ENCODE measurements around the gene CLASP2.

- TF ChIP-seq, protein P1, sequence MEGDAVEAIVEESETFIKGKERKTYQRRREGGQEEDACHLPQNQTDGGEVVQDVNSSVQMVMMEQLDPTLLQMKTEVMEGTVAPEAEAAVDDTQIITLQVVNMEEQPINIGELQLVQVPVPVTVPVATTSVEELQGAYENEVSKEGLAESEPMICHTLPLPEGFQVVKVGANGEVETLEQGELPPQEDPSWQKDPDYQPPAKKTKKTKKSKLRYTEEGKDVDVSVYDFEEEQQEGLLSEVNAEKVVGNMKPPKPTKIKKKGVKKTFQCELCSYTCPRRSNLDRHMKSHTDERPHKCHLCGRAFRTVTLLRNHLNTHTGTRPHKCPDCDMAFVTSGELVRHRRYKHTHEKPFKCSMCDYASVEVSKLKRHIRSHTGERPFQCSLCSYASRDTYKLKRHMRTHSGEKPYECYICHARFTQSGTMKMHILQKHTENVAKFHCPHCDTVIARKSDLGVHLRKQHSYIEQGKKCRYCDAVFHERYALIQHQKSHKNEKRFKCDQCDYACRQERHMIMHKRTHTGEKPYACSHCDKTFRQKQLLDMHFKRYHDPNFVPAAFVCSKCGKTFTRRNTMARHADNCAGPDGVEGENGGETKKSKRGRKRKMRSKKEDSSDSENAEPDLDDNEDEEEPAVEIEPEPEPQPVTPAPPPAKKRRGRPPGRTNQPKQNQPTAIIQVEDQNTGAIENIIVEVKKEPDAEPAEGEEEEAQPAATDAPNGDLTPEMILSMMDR (conservative IDR thresholded peaks at IDR 0.05) = no peak
- TF ChIP-seq EZH2 (IDR thresholded peaks at IDR 0.05; ENCODE audit: low read depth) = no peak
Measured at GRCh38 chr3:33658991-33659848, 58.8 kb downstream of the CLASP2 start.
